Activated gamma-delta T cell treated with anti-CD3 and anti-CD28 coated beads, Interleukin-2, amount 50 U/mL, for 16 hours (primary cell): Measurements from ENCODE around the gene LIFR.
"Not testable (repeated sequence)": the region's sequence is repeated elsewhere in the genome, so short reads cannot be mapped to it uniquely, and the experiment has no call there.

Experiments used
- DNase-seq: peaks from one replicate; pipeline ENCODE4 v3.0.0-alpha.2; 2020; ENCODE audit warnings: low read depth

The LIFR gene

DNA sequence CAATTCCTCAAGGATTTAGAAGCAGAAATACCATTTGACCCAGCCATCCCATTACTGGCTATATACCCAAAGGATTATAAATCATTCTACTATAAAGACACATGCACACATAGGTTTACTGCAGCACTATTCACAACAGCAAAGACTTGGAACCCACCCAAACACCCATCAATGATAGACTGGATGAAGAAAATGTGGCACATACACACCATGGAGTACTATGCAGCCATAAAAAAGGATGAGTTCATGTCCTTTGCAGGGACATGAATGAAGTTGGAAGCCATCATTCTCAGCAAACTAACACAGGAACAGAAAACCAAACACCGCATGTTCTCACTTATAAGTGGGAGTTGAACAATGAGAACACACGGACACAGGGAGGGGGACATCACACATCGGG lies 39.8 kb downstream of the LIFR start:
- not testable (repeated sequence) for DNase-seq

DNA sequence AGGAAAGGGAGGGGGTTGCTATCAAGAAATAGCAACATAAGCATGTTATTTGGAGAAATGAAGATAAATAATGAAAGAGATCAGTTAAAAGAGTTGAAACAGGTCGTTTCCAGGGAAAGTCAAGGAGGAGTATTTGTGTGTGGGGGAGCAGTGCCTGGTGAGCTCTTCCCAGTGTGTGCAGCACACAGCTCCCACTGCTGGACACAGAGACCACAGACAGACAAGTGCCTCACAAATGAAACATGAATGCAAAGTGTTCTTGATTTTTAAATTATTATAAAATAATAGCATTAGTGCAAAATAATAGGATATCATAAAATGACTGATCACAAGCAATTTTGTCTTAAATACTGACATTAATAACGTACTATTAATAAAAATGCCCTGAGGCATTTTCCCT lies 40.8 kb downstream of the LIFR start:
- DNase-seq: no peak

DNA sequence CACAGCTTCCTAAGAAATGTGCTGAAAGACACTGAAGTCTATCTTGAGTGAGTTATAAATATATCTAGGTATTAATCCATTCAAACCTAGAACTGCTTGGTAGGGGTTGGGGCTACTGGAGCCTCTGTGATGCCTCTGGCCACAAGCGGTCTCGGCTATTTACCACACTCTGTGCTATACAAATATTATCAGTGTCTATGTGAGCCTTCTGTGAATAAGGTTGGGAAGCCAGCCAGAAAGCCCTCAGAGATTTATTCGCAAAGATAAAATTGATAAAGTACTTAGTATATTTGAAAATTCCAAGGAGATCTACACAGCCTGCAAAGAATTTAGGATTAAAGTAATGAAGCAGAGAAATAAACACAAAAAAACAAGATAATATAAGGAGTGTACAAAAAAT lies 41.4 kb downstream of the LIFR start:
- no peak for DNase-seq

DNA sequence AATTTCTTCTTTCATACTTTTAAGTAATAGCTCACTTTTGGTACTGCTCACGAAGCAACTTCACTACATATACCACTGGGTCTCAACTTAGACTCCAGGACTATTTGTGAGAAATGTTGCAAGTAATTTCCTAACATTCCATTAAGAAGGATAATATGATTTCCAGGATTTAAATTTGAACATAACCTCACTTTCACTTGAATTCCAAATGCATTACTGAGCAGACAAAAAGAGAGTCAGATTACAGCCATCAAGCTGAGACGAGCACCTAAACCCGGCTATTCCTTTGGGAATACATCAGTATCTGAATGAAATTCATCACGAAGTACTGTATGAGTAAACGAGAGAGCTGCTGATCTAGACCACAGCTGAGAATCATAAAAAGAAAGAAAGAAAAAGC lies 47.3 kb downstream of the LIFR start:
- no peak for DNase-seq

DNA sequence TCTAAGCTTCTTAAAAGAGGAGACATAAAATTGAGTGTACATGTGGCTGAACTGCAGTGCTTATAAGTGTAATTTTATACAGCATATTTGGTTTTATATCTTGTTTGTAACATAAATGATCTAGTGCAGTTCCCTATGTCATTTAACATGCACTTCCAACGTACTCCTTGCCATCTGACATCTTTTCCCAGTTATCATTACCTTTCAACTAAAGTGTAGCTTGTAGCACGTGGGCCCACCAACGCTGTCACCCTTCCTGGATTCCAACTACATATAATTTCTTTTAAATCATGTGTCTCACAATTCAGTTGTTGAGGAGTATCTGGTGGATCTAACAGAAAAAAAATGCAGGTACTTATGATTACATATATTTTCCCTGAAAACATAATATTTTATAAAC lies 50.1 kb downstream of the LIFR start:
- no peak for DNase-seq

DNA sequence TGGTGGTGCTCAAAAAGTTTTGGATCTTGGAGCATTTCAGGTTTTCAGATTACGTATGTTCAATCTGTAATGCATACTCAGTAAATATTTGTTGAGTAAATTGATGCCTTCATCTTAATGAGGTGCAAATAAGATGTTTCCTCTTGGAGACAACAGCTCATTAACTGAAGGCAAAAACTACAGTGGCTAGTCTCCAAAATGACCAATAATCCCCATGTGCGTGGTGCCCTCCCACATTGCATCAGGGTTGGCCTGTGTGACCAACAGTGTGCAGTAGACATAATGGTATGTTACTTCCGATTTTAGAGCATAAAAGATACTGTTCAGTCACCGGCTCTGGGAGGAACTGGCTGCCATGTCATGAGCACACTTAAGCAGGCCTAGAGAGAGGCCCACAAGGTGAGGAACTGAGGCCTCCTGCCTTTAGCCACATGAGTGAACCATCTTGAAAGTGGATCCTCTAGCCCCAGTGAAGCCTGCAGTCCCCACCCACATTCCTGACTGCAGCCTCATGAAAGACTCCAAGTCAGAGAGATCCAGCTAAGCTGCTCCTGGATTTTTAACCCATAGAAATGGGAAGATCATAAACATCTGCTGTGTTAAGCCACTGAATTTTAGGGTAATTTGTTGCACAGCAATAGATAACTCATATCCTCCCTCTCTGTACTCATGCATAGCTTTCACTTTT lies 55.7 kb downstream of the LIFR start:
- DNase-seq: no peak

DNA sequence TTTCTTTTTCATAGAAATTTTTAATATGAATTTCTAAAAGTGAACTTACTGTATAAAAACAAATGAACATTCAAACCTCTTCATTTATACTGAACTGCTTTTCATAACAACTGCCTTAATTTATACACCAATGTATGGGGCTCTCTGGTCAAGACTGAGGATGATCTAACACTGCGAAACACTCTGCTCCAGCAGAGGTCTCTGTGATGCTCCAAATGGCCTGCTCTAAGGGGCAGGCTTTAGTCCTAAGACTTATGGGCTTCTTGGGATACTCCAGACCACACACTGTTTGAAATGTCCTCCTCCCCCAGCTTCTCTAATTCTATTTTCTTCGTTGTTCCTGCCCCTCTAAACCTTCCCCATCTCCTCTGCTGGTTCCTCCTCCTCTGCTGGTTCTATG lies 58.5 kb downstream of the LIFR start:
- DNase-seq: no peak

DNA sequence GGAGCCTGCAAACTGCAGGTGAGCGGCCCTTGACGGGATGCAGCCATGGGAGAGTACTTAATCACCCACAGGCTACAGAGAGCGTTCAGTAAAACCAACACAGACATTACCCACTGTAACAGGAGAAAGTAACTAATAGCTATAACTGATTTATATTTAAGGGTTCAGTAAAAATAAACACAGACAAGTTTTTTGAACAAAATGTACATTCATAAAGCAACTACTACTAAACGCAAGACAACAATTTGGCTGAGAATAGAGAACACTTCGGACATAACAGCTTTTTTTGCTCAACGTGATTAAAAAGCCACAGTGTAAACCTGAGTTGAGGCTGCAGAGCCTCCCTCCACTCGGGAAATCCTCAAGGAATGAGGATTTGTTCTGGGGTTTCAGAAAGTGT lies 61.7 kb downstream of the LIFR start:
- no peak for DNase-seq

DNA sequence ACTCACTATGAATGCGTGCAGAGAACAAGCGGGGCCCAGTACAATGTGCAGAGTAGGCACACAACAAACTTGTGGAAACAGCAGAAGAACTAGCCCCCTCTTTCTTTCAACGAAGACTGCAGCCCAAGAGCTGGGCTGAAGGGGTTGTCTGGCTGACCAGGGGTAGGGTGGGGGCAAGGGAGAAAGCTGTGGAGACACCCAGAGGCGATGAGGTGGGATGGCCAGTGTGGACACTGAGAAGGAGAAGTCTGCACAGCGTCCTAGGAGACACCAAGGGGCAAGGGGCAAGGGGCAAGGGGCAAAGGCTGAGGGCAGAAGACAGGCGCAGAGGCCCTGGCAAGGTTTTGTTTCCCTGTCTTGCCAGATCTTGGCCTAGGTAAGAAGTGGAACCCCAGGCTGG lies 62.3 kb downstream of the LIFR start:
- DNase-seq: no peak

DNA sequence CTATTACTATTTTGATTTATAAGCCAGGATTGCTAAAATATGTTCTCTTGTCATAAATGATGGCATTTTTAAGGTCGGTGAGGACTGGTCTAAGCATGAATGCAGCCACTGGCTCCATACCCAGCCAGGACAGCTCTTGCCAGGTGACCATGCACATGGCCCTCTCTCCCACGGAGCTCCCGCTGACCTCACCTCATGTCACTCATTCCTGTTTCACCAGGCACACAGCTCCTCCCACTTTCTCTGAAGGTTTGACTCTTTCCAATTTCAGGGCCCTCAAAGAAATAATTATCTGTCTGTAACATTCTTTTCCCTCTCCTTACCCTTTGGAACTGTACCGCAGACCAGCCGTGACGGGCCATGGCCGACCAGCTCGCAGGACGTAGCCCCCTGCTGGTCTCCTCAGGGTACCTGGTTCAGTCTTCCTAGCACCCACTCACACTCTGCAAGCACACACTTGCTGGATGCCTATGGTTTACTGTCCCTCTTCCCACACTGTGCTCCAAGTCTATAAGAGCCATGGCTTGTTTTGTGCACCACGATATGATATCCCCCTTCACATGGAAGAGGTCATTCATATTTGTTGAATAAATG lies 72.5 kb downstream of the LIFR start:
- no peak for DNase-seq

DNA sequence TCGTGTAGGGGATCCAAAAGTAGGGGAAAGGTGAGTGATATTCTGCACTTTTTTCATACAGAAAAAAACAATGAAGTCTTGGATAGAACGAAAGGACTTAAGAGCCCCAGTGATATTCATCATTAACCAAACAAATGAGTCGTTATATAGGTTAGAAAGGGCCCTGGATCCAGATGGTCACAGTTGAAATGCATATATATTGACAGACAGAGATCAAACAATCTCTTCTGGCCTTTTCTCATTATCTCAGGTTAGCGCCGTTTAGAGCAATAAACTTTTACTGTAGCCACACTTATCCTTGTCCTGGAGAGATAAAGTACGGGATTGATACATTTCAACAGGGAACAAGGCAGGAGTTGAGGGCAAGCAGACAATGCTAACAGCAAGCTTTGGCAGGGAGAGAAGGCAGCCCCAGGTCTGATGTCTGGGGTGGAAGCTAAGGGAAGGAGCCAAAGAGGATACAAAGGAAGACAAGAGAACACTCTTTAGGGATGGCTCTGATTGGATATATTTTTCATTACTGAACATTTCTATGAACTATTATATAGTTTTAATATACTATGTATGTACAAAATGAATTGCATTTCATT lies 77.0 kb downstream of the LIFR start:
- no peak for DNase-seq

DNA sequence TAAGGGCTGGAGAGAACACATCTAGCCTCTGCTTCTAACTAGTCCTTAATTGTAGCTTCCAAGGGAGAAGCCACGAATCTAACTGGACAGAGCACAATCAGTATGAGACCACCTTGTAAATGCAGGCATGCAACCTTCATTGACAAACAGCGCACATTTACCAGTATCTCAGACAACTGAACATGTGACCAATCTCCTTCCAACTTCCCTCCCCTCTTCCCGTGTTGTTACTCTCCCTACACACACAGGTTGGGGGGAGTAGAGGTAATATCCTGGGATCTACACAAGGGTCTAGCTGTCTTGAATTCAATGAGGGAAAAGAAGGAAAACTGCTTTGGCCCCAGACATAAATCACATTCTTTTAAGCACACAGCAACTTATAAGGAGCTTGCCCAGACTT lies 77.6 kb downstream of the LIFR start:
- no peak for DNase-seq

DNA sequence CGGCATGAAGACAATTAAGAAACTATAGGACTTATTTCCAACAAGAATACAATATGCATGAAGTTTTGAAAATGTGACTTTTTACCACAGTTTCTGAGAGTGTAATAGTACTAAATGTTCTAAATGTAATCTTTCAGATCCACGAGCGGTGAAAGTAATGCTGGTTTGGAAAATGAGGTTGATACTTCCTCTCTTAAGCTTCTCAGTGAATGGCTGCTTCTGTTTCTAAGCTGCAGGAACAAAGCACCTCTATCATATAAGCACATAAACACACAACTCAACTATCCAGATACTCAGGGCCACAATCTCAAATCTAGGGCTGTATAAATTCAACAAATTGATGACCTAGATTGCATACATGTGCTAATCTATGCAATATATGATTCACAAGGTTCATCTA lies 78.3 kb downstream of the LIFR start:
- no peak for DNase-seq

DNA sequence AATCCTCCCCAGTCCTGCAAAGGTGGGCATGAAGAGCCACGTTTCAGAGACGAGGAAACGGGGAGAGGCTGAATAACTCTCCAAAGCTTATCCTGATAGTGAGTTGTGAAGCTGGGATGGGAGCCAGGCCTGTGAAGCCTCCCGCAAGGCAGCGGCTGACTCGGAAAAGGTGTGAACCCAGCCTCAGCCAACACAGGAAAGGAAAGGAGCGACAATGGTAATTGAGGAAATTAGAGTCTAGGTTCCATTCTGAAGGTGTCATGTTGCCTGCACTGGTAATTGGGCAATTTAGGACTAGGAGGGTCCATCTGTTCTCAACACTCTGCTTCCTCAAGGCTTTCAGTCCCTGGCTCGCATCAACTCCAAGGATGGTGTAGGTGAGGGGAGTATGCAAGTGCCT lies 83.4 kb downstream of the LIFR start:
- DNase-seq: no peak

DNA sequence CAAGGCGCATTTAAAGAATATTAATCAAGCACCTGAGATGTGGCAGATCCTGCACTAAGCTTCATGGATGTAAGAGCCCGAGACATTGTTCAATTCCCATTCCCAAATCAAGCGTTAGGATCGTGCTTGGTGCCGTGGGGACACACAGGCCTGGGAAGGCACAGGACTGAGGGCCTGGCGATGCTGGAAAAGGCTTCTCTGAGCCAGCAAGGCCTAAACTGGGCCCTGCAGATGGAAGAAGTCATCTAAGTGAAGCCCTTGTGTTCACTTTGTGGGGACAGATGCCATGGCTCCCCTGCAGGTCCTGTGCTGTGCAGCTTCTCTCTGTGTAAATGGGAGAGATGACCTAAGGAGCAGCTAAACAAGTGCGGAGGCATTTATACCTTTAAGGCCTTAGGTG lies 83.9 kb downstream of the LIFR start:
- DNase-seq: no peak

DNA sequence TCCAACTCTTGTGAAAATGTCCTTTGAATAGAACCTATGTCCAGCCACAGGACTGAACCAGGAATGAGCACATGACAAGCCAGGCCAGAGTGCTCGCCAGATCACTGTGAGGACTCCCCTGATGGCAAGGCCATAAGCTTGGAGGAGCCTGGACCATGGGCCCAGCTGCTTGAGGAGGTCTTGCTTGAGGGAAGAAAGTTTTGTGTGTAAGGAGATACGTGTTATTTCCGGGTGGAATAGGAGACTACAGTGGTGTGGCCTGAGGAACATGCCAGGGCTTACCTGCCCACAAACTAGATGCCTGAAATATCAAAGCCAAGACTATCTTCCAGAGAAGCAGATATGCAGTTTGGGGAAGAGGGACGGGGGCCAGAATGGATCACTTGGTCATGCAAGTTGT lies 84.7 kb downstream of the LIFR start:
- no peak for DNase-seq

DNA sequence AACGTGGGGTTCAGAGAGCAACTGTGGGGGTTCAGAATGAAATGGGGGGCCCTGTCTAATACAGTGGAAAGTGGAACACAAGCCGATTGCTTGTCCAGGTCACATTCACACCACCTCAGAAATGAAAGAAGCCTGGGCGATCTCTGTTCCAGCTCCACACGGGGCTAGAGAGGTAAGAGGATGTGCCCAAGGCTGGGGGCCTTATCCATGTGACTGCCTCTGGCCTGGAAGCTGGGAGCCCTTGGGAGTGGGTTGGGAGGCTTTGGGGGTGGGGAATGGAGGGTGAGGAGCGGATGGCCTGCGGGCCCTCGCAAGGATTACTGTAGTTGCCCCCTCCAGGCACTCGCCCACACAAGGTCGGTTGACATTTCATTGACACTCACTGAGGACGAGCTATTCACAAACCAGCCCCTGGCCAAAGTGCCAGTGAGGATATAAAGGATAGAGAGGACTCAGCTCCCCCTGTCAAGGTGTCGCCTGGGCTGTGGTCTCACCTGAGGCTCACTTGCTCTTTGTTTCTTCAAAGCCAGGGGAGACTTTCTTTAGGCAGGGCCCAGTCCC lies 86.7 kb downstream of the LIFR start:
- no peak for DNase-seq

DNA sequence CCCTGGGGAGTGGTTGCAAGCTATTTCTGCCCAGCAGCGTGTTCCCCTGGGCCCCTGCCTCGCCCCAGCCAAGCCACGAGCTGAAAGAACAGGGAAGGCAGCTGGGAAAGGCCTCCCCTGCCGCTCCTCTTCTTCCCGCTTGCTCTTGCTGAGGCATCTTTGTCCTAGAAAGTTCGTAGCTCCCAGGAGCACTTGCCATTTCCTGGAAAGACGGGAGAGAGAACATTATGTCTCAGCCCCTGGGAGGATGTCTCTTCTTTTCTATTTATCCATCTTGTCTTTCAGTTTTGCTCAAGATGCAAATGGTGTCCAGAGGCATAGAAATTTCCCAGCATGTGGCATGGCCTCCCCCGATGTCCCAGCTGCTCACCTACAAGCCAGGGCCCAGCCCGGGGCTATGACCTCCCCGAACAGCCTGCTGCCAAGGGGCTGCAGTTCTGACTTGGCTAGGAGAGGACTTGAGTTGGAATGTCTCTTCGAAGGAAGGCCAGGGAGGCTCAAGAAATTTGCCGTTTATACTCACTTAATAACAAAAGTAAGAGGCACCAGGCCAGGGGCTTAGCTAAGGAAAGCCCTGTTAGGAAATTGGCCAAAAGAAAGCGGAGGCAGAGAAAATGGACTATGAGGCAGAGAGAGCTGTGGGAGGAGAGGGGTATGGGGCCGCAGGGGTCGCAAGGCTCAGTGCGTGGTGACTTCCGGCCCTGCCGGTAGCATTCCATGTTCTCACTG lies 87.3 kb downstream of the LIFR start:
- DNase-seq: no peak

DNA sequence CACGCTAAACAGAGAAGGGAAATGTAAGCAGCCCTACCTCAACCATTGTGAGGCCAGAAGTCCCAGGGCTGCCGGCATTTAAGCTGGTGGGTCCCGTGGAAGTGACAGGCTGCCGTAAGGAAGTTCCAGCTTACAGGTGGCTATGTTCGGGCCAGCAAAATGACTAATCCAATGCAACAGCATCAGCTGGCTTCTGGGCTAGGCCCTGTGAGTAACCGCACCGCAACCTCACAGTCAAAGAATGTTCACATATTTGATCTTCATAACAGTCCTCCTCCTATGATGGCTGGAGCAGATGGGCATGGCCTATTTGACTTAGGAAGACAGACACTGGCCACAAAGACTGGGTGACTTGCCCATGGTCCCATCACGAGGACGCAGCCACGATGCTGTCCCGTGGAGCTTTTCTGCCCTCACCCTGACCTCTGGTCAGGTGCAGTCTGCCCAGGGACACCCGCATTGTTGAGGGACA lies 88.2 kb downstream of the LIFR start:
- no peak for DNase-seq

DNA sequence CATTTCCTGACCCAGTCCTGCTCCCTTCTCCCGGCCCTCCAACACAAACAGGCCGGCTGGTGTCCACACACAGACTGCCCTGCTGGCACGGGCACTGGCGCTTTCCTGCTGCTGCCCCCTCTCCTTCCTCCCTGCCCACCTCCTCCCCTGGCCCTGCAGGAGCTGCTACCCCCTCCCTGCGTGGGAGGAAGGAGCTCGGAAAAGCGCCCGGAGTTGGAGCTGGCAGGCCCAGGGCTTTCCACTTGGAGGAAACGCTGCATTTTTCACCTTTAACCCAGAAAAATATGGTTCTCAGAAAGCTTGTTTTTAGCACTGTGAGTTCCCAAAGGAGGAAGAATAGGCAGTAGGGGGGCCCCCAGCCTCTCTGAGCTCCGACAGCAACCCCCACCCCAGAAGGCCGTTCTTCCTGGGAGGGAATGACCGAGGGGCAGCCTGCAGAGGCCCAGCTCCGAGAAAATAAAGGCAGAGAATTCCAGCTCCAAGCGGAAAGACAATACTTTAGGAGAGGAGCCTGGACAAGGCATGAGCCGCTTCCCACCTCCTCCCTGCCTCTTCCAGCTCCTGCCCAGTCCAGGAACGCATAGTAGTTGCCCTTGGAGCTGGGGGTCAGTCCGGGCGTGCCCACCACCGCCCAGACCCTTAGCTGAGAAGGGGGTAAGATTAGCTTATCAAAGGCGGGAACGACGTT lies 88.9 kb downstream of the LIFR start:
- no peak for DNase-seq

DNA sequence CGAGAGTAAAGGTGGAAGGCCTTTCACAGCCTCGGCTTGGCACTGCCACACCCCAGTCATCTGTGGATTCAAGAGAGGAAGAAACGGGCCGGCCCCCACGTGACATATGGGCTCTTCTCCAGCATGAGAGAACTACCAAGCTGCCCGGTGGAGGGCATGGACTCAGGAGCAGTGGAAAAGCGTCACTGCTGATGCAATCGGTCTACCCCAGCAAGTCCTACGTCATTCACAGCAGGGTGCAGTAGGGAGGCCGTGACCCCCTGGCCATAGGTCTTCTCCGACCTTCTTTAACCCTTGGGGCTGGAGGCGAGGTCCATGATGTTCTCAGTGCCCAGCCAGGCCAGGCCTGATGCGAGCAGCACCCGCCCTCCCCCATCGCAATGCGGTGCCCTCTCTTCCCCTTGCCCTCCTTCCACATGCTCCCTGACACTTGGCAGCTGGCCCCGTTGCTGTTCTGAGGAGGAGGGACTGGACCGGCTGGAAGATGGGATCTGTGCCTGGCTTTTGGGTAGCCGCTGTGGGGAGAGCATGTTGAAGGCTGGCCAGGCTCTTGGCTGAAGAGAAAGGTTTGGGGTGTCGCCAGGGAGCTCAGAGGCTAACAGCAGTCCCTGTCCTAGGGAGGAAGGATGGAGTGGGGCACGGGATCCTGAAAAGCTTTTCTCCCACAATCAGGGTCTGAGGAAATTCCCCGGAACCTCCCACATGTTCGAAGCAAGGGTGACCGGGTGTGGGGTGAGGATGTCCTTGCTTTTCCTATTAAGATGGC lies 89.8 kb downstream of the LIFR start:
- DNase-seq: no peak
